OCI-LY1 (cell line): Measurements from ENCODE around the gene PDE8A.
"Not testable (repeated sequence)": the region's sequence is repeated elsewhere in the genome, so short reads cannot be mapped to it uniquely, and the experiment has no call there.

ENCODE experiments used
- H2AFZ ChIP-seq: fragments of 200-600 bp; sonication (generic), shearing (Covaris generic); 2 replicates; pipeline ENCODE4 v1.6.0; 2014; ENCODE audit warnings: antibody characterized with exemption, mild to moderate bottlenecking, low read length
- H3F3A ChIP-seq: fragments of 200-600 bp; sonication (generic), shearing (Covaris generic); 2 replicates; pipeline ENCODE4 v1.6.0; 2014; ENCODE audit warnings: mild to moderate bottlenecking, antibody characterized with exemption, low read length, moderate library complexity; ENCODE audit not compliant: insufficient read depth
- H3K27ac ChIP-seq: fragments of 200-600 bp; sonication (generic); 2 replicates; pipeline ENCODE4 v1.5.1; 2014; ENCODE audit warnings: low read length, mixed run types, mild to moderate bottlenecking, low read depth; ENCODE audit not compliant: poor library complexity, severe bottlenecking
- H3K27me3 ChIP-seq: fragments of 200-600 bp; sonication (generic); 2 replicates; pipeline ENCODE4 v1.6.0; 2014; ENCODE audit warnings: antibody characterized with exemption, mild to moderate bottlenecking, low read length, moderate library complexity; ENCODE audit not compliant: insufficient read depth
- H3K36me3 ChIP-seq: fragments of 200-600 bp; sonication (generic); 2 replicates; pipeline ENCODE4 v1.6.1; 2014; ENCODE audit warnings: mild to moderate bottlenecking, antibody characterized with exemption, low read length, moderate library complexity, mixed read lengths; ENCODE audit not compliant: insufficient read depth
- H3K4me1 ChIP-seq: fragments of 200-600 bp; sonication (generic); 2 replicates; pipeline ENCODE4 v1.5.1; 2014; ENCODE audit warnings: mild to moderate bottlenecking, low read length, moderate library complexity; ENCODE audit not compliant: insufficient read depth, severe bottlenecking
- H3K4me2 ChIP-seq: fragments of 200-600 bp; sonication (generic), shearing (Covaris generic); 2 replicates; pipeline ENCODE4 v1.6.1; 2014; ENCODE audit warnings: low read length
- H3K4me3 ChIP-seq: fragments of 200-600 bp; sonication (generic); 2 replicates; pipeline ENCODE4 v1.5.1; 2014; ENCODE audit warnings: low read length, low read depth, mild to moderate bottlenecking, mixed read lengths; ENCODE audit not compliant: poor library complexity, severe bottlenecking
- H3K79me2 ChIP-seq: fragments of 200-600 bp; shearing (Covaris generic); 2 replicates; pipeline ENCODE4 v1.6.1; 2016; ENCODE audit warnings: mixed run types, low read length, mixed read lengths; ENCODE audit not compliant: insufficient read depth
- H3K9ac ChIP-seq: fragments of 200-600 bp; sonication (generic), shearing (Covaris generic); 2 replicates; pipeline ENCODE4 v1.6.1; 2014; ENCODE audit warnings: mild to moderate bottlenecking, low read length, mixed read lengths
- H3K9me2 ChIP-seq: fragments of 200-600 bp; sonication (generic), shearing (Covaris generic); 2 replicates; pipeline ENCODE4 v1.6.1; 2014; ENCODE audit warnings: low read depth, mild to moderate bottlenecking, low read length, mixed read lengths
- H3K9me3 ChIP-seq: fragments of 200-600 bp; shearing (Covaris generic); 2 replicates; pipeline ENCODE4 v1.6.1; 2014; ENCODE audit warnings: low read length, mixed read lengths
- H4K20me1 ChIP-seq: fragments of 200-600 bp; sonication (generic), shearing (Covaris generic); 2 replicates; pipeline ENCODE4 v1.6.0; 2016; ENCODE audit warnings: mild to moderate bottlenecking, low read length; ENCODE audit not compliant: insufficient read depth
- CTCF ChIP-seq: fragments of 200-600 bp; sonication (generic), shearing (Covaris generic); IDR thresholded peaks from 2 replicates; pipeline ENCODE4 v1.5.1; 2017; ENCODE audit warnings: mild to moderate bottlenecking, antibody characterized with exemption, low read length, moderate library complexity, mixed read lengths
- EZH2 ChIP-seq: fragments of 200-600 bp; sonication (generic), shearing (Covaris generic); IDR thresholded peaks from 2 replicates; pipeline ENCODE4 v1.8.0; 2017; ENCODE audit warnings: borderline replicate concordance, mixed run types, mild to moderate bottlenecking, antibody characterized with exemption, low read length, moderate library complexity, mixed read lengths

The PDE8A gene

GRCh38 chr15:84991014-84991712, 9.5 kb downstream of the PDE8A start:
- no peak overlapping the region for H3K27ac ChIP-seq

GRCh38 chr15:84992157-84992944, 10.7 kb downstream of the PDE8A start:
- Histone ChIP-seq H3K4me1 (no peaks in the 10 kb centered on the region), H4K20me1 (no peaks in the 10 kb centered on the region), H3K27me3 (no peaks in the 10 kb centered on the region; the same call in 1 of the 2 replicates), H3K9me3 (no peaks in the 10 kb centered on the region), H3F3A (no peaks in the 10 kb centered on the region), H2AFZ (no peak overlapping the region), H3K4me2 (no peak overlapping the region), H3K27ac (no peak overlapping the region), H3K4me3 (no peak overlapping the region), H3K79me2 (no peaks in the 10 kb centered on the region), H3K36me3 (no peaks in the 10 kb centered on the region), H3K9ac (no peak overlapping the region), H3K9me2 (no peaks in the 10 kb centered on the region)
- no peak for TF ChIP-seq CTCF
- no peak for TF ChIP-seq EZH2

More at GRCh38 chr15:84991014-84991712, 9.5 kb downstream of the PDE8A start:
- H3K9me2 ChIP-seq, result no peaks in the 10 kb centered on the region
- no peaks in the 10 kb centered on the region for H3K79me2 ChIP-seq
- no peak overlapping the region for H3K9ac ChIP-seq
- H3K27me3 ChIP-seq, result no peaks in the 10 kb centered on the region; the same call in 1 of the 2 replicates
- no peak overlapping the region for H2AFZ ChIP-seq
- no peaks in the 10 kb centered on the region for H4K20me1 ChIP-seq
- H3K4me1 ChIP-seq, result no peaks in the 10 kb centered on the region
- no peaks in the 10 kb centered on the region for H3K9me3 ChIP-seq
- TF ChIP-seq CTCF (no peak), EZH2 (no peak)
- H3F3A ChIP-seq, result no peaks in the 10 kb centered on the region
- no peak overlapping the region for H3K4me2 ChIP-seq
- no peak overlapping the region for H3K4me3 ChIP-seq
- H3K36me3 ChIP-seq, result no peaks in the 10 kb centered on the region

- Histone ChIP-seq H3K36me3 (no peaks in the 10 kb centered on the region), H3K9ac (no peak overlapping the region), H3K4me3 (no peak overlapping the region), H3K27ac (no peak overlapping the region), H2AFZ (no peak overlapping the region), H3K4me1 (no peaks in the 10 kb centered on the region), H4K20me1 (no peaks in the 10 kb centered on the region), H3F3A (no peaks in the 10 kb centered on the region), H3K79me2 (no peaks in the 10 kb centered on the region), H3K9me3 (no peaks in the 10 kb centered on the region), H3K4me2 (no peak overlapping the region), H3K9me2 (no peaks in the 10 kb centered on the region), H3K27me3 (no peaks in the 10 kb centered on the region)
- TF ChIP-seq EZH2 (no peak), CTCF (no peak)
Observed at GRCh38 chr15:84996055-84996454, 14.4 kb downstream of the PDE8A start.

GRCh38 chr15:84996714-84997113, 15.1 kb downstream of the PDE8A start:
- H4K20me1 ChIP-seq, H3K9me2 ChIP-seq, H3K79me2 ChIP-seq, H3K4me1 ChIP-seq, H3F3A ChIP-seq, H3K4me3 ChIP-seq, H3K9ac ChIP-seq, H3K9me3 ChIP-seq, H3K36me3 ChIP-seq, H3K27ac ChIP-seq, H3K27me3 ChIP-seq, H2AFZ ChIP-seq, H3K4me2 ChIP-seq: not testable (repeated sequence)

- H3K27ac ChIP-seq, H3K4me2 ChIP-seq, H2AFZ ChIP-seq, H3K79me2 ChIP-seq, H3K4me1 ChIP-seq, H3K9me3 ChIP-seq, H3K27me3 ChIP-seq, H4K20me1 ChIP-seq, H3K4me3 ChIP-seq, H3K9ac ChIP-seq, H3K9me2 ChIP-seq, H3F3A ChIP-seq, H3K36me3 ChIP-seq: not testable (repeated sequence)
Observed at GRCh38 chr15:84997214-84997613, 15.6 kb downstream of the PDE8A start.
